ENCODE measurements around the gene METRN. TPM values are rescaled to one million over a fixed set of nuclear protein-coding genes. Genes with fewer than 3 reads are reported as not detected.

METRN gene
- polyA plus RNA-seq, 1 of the 3 experiments (the other 2 are of a cell fraction), result 59.7 TPM

- no peak for TF ChIP-seq JUND (IDR thresholded peaks at IDR 0.05)
- TF ChIP-seq RCOR1 (IDR thresholded peaks at IDR 0.05; ENCODE audit: low read length), result no peak
- no peak for TF ChIP-seq YY1 (IDR thresholded peaks at IDR 0.05; ENCODE audit: low read depth)
- no peak for TF ChIP-seq ELF1 (IDR thresholded peaks at IDR 0.05)
- no peak for TF ChIP-seq EZH2phosphoT487 (IDR thresholded peaks at IDR 0.05; ENCODE audit: borderline replicate concordance, low read depth)
Measured at GRCh38 chr16:672851-673250, 42.1 kb upstream of the METRN start (continued).

DNA sequence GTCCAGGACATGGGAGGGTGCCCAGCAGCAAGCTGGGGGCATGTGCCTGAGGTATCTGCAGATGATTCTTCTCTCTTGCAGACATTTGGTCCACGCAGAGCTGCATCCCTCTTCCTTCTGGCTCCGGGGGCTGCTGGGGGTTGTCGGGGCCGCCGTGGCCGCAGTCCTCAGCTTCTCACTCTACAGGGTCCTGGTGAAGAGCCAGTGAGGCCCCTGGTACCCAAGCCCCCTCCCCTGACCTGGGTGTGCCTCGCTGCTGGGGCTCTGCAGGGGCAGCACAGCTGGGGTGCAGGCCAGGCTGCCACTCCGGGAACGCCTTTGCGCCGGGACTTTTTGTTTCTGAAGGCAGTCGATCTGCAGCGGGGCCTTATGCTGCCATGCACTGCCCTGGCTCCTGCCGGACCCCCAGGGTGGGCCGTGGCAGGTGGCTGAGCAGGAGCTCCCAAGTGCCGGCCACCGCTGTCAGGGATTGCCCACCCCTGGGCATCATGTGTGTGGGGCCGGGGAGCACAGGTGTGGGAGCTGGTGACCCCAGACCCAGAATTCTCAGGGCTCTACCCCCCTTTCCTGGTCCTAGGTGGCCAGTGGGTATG lies 41.4 kb upstream of the METRN start:
- Histone ChIP-seq H3K4me2 (no peak overlapping the region), H3K9ac (no peak overlapping the region), H3K36me3 (replicated peaks in 1 of 2; ENCODE audit: control insufficient read depth in 1 of 2, insufficient read depth in 2 of 2, low read length in 1 of 2) (peaks cover 5 to 49% of the 10 kb centered on the region in 2 experiments), H2AFZ (ENCODE audit: low read depth) (no peak overlapping the region), H3K79me2 (ENCODE audit: insufficient read depth) (peaks cover 19% of the 10 kb centered on the region), H3F3A (replicated peaks; ENCODE audit: insufficient read depth) (peaks cover 4% of the 10 kb centered on the region), H3K27ac (ENCODE audit: low read depth in 2 of 2, low read length in 1 of 2) (no peak overlapping the region), H3K9me2 (no peaks in the 10 kb centered on the region), H4K20me1 (ENCODE audit: insufficient read depth) (0 out of 2 replicates have a peak, but pooled peaks cover 6% of the 10 kb centered on the region), H3K4me1 (ENCODE audit: control insufficient read depth in 1 of 2, insufficient read depth in 2 of 2, low read depth in 1 of 2, low read length in 1 of 2) (peaks cover 0 to 18% of the 10 kb centered on the region in 2 experiments; a peak in 1 of 4 replicates), H3K9me3 (no peaks in the 10 kb centered on the region), H3K27me3 (ENCODE audit: insufficient read depth) (no peaks in the 10 kb centered on the region), H3K4me3 (ENCODE audit: low read depth in 2 of 2, low read length in 1 of 2) (no peak overlapping the region)
- TF ChIP-seq MXI1 (IDR thresholded peaks at IDR 0.05; ENCODE audit: low read depth, low read length) (no peak), USF2 (IDR thresholded peaks at IDR 0.05; ENCODE audit: borderline replicate concordance, low read depth, low read length) (no peak), GATA2 (CRISPR knock-in tag; IDR thresholded peaks at IDR 0.05) (no peak), MAX (IDR thresholded peaks at IDR 0.05; ENCODE audit: low read depth) (no peak), CTCF (IDR thresholded peaks at IDR 0.05) (no peak), REST (IDR thresholded peaks at IDR 0.05; ENCODE audit: low read depth, low read length) (no peak), IRF3 (IDR thresholded peaks at IDR 0.05; ENCODE audit: low read depth, low read length) (no peak), FOSL2 (IDR thresholded peaks at IDR 0.05; ENCODE audit: borderline replicate concordance, low read depth) (no peak)
- POLR2A ChIA-PET, result interaction anchor here (0.9 to 1.0 kb wide), 2 partner anchors 8 to 11 kb away, joined by 3 to 4 read pairs; partner anchors contain the start of gene JMJD8
- DNase-seq, result no peak
- CTCF ChIA-PET, result interaction anchor here (4.6 kb wide), 1 partner anchor 13 kb away, joined by 20 read pairs; no protein-coding TSS in a partner anchor
- WGBS (ENCODE audit: low lambda C conversion rate), result 100% methylated on average over 4 of the region's 18 CpGs
